HCT116 (cell line): ENCODE measurements around the gene GPN3. TPM values are rescaled to one million over a fixed set of nuclear protein-coding genes. Genes with fewer than 3 reads are reported as not detected.

Experiments
- ATAC-seq: fragments of 200-7000 bp; cut with Tn5 transposase; 2 replicates; pipeline ENCODE4 v1.9.1; 2020; ENCODE audit warnings: mild to moderate bottlenecking, moderate library complexity
- BruUV-seq: library from RNA; stranded (reverse); fragments of 400-500 nt; replicated peaks from 2 replicates; lab custom pipeline; 2021; lab: Mats Ljungman, UMichigan
- CTCF ChIA-PET: fragments of 300-600 bp; sonication (Branson Sonifier 250); formaldehyde crosslinking; loops from one replicate; lab custom pipeline; 2021; ENCODE audit warnings: antibody characterized with exemption; lab: Charles Lee
- POLR2A ChIA-PET: fragments of 300-600, 350-600 bp; sonication (Branson Sonifier 250); formaldehyde crosslinking; loops from one replicate; lab custom pipeline; 2021; ENCODE audit warnings: antibody characterized with exemption; lab: Charles Lee
- RAD21 ChIA-PET, 2 experiments: fragments of 300-600 bp; sonication (Branson Sonifier 250); formaldehyde crosslinking; loops; one replicate each; lab custom pipeline; 2023; ENCODE audit warnings: low total read pairs in 2 of 2; ENCODE audit not compliant: uncharacterized antibody in 2 of 2, unreplicated experiment in 2 of 2, low non-redundant PET in 1 of 2; lab: Charles Lee
- DNase-seq: peaks from one replicate; pipeline ENCODE4 v3.0.0-alpha.2; 2010; ENCODE audit warnings: low read depth, low spot score
- H2AFZ ChIP-seq: fragments of 200-600 bp; shearing (Covaris generic), sonication (generic); 2 replicates; pipeline ENCODE4 v1.6.1; 2017; ENCODE audit warnings: low read depth, mixed run types, mixed read lengths, antibody characterized with exemption, low read length; ENCODE audit not compliant: poor library complexity, severe bottlenecking
- H3K27ac ChIP-seq: 2 replicates; pipeline ENCODE4 v1.5.1; 2012; ENCODE audit warnings: low read depth, low read length
- H3K27me3 ChIP-seq: fragments of 200-600 bp; sonication (generic); 2 replicates; pipeline ENCODE4 v1.6.1; 2016; ENCODE audit warnings: mixed run types, low read length, mixed read lengths; ENCODE audit not compliant: insufficient read depth
- H3K36me3 ChIP-seq, 2 experiments: fragments of 200-500 bp in 1 of 2; fragments of 200-600 bp in 1 of 2; sonication (Bioruptor generic) in 1 of 2; sonication (generic) in 1 of 2; 2 replicates each; pipeline versions ENCODE4 v1.5.1 to v1.6.1; 2014 to 2016; ENCODE audit warnings: low read length in 2 of 2, inconsistent platforms in 1 of 2, mixed read lengths in 1 of 2, mixed run types in 1 of 2; ENCODE audit not compliant: insufficient read depth in 2 of 2, control insufficient read depth in 1 of 2
- H3K4me1 ChIP-seq, 2 experiments: fragments of 200-600 bp in 1 of 2; sonication (generic) in 1 of 2; 2 replicates each; pipeline versions ENCODE4 v1.5.1 to v1.6.1; 2012 to 2017; ENCODE audit warnings: low read length in 2 of 2, inconsistent platforms in 1 of 2, mild to moderate bottlenecking in 1 of 2, mixed read lengths in 1 of 2, mixed run types in 1 of 2, moderate library complexity in 1 of 2; ENCODE audit not compliant: insufficient read depth in 2 of 2, control insufficient read depth in 1 of 2
- H3K4me2 ChIP-seq: fragments of 200-600 bp; sonication (generic); 2 replicates; pipeline ENCODE4 v1.6.1; 2017; ENCODE audit warnings: mixed run types, low read length, mixed read lengths
- H3K4me3 ChIP-seq, 2 experiments: fragments of 200-600 bp in 1 of 2; sonication (generic) in 1 of 2; replicated peaks in 1 of 2; 2 replicates each; pipeline ENCODE4 v1.5.1; 2011 to 2016; ENCODE audit warnings: low read length in 2 of 2, control low read depth in 1 of 2, low read depth in 1 of 2, mild to moderate bottlenecking in 1 of 2, mixed read lengths in 1 of 2, mixed run types in 1 of 2
- H3K79me2 ChIP-seq: fragments of 200-600 bp; sonication (generic); 2 replicates; pipeline ENCODE4 v1.6.1; 2017; ENCODE audit warnings: mild to moderate bottlenecking, mixed run types, low read length, moderate library complexity, mixed read lengths; ENCODE audit not compliant: insufficient read depth
- H3K9ac ChIP-seq: fragments of 200-600 bp; sonication (generic); 2 replicates; pipeline ENCODE4 v1.6.1; 2016; ENCODE audit warnings: low read length, mixed read lengths
- H3K9me2 ChIP-seq: fragments of 200-600 bp; sonication (generic), shearing (Covaris generic); 2 replicates; pipeline ENCODE4 v1.6.1; 2017; ENCODE audit warnings: mixed run types, mild to moderate bottlenecking, moderate library complexity; ENCODE audit not compliant: insufficient read depth
- H3K9me3 ChIP-seq, 2 experiments: fragments of 200-500 bp in 1 of 2; fragments of 200-600 bp in 1 of 2; sonication (Bioruptor generic) in 1 of 2; sonication (generic) in 1 of 2; 2 replicates each; pipeline ENCODE4 v1.6.1; 2014 to 2017; ENCODE audit warnings: low read length in 2 of 2, mixed read lengths in 2 of 2, inconsistent platforms in 1 of 2, low read depth in 1 of 2, mild to moderate bottlenecking in 1 of 2, mixed run types in 1 of 2, moderate library complexity in 1 of 2; ENCODE audit not compliant: control insufficient read depth in 1 of 2, insufficient read depth in 1 of 2
- H4K20me1 ChIP-seq: fragments of 200-600 bp; sonication (generic), shearing (Covaris generic); 2 replicates; pipeline ENCODE4 v1.6.1; 2017; ENCODE audit warnings: mixed run types, mild to moderate bottlenecking, moderate library complexity; ENCODE audit not compliant: insufficient read depth
- EGR1 ChIP-seq: IDR thresholded peaks from 2 replicates; pipeline ENCODE4 v1.6.1; 2012; ENCODE audit warnings: low read depth
- ELF1 ChIP-seq: IDR thresholded peaks from 2 replicates; pipeline ENCODE4 v1.6.1; 2012; ENCODE audit warnings: low read depth, borderline replicate concordance
- EZH2 ChIP-seq: fragments of 200-600 bp; sonication (generic); IDR thresholded peaks from 2 replicates; pipeline ENCODE4 v1.6.1; 2017; ENCODE audit warnings: antibody characterized with exemption, mixed run types
- FOSL1 ChIP-seq: IDR thresholded peaks from 2 replicates; pipeline ENCODE4 v1.6.1; 2012; ENCODE audit warnings: low read depth
- JUND ChIP-seq: IDR thresholded peaks from 2 replicates; pipeline ENCODE4 v1.6.1; 2012
- MAX ChIP-seq: IDR thresholded peaks from 2 replicates; pipeline ENCODE4 v1.6.1; 2012
- POLR2A ChIP-seq: IDR thresholded peaks from 2 replicates; pipeline ENCODE4 v1.7.0; 2011; ENCODE audit warnings: borderline replicate concordance; ENCODE audit not compliant: insufficient read depth, insufficient read length; ENCODE audit errors: extremely low read depth
- POLR2AphosphoS5 ChIP-seq: IDR thresholded peaks from 2 replicates; pipeline ENCODE4 v1.6.1; 2011; ENCODE audit warnings: mild to moderate bottlenecking, low read depth, low read length, moderate library complexity
- SIN3A ChIP-seq: IDR thresholded peaks from 2 replicates; pipeline ENCODE4 v1.6.1; 2012; ENCODE audit warnings: low read depth
- TCF7L2 ChIP-seq: IDR thresholded peaks from 2 replicates; pipeline ENCODE4 v1.7.0; 2011; ENCODE audit warnings: borderline replicate concordance, inconsistent platforms; ENCODE audit not compliant: insufficient read depth, insufficient read length; ENCODE audit errors: extremely low read depth
- ZFX ChIP-seq: fragments of 450-650 bp; IDR thresholded peaks from 2 replicates; pipeline ENCODE4 v1.6.1; 2017
- intact Hi-C: fragments of 100-400 bp; cut with micrococcal nuclease; formaldehyde crosslinking; loops from 2 replicates; pipeline ENCODE4 v1.10.0; 2022
- total RNA-seq: library from RNA; stranded (reverse); gene quantifications from one replicate; pipeline ENCODE4 v1.2.1, GENCODE V29; 2021; ENCODE audit not compliant: unreplicated experiment
- TF ChIP-seq, protein P1 (sequence below): IDR thresholded peaks from 2 replicates; pipeline ENCODE4 v1.6.1; 2012; ENCODE audit warnings: low read depth
- TF ChIP-seq, protein P2 (sequence below): IDR thresholded peaks from 2 replicates; pipeline ENCODE4 v1.6.1; 2012

The GPN3 gene
- total RNA-seq, 1 experiment from 2014 or later = 46.2 TPM

- TF ChIP-seq FOSL1 (no peak), SIN3A (no peak)
- TF ChIP-seq, all 23 proteins: peak for 0
These were observed 43.8 kb downstream of the GPN3 start (continued) for GRCh38 chr12:110424237-110424636.

DNA sequence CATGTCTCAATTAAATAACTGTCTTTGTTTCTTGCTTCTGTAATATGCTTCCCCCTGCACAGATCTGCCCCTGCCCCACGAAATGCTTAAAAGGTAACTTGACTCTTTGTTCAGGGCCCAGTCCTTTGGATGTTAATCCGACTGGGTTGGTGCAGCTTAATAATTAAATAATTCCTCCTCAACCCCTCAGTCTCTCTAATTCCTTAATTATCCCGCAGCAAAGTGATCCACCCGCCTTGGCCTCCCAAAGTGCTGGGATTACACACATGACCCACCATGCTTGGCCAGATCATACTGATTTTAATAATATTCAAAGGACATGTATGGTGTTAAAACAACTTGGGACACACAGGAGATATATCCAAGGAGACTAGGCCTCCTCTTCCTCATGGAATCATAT is 46.4 kb downstream of the GPN3 start:
- CTCF ChIA-PET = interaction anchor here (1.2 to 2.3 kb wide), 2 partner anchors 10 to 29 kb away, joined by 4 to 9 read pairs; partner anchors contain the start of gene ARPC3
- Histone ChIP-seq H3K4me2 (no peak overlapping the region), H3K9me2 (no peaks in the 10 kb centered on the region), H3K27ac (no peak overlapping the region), H4K20me1 (no peaks in the 10 kb centered on the region), H3K4me1 (peaks cover 0 to 1% of the 10 kb centered on the region in 2 experiments; a peak in 1 of 4 replicates), H3K36me3 (no peaks in the 10 kb centered on the region), H2AFZ (no peak overlapping the region), H3K4me3 (no peak overlapping the region), H3K79me2 (no peaks in the 10 kb centered on the region), H3K9me3 (no peaks in the 10 kb centered on the region), H3K9ac (no peak overlapping the region), H3K27me3 (no peaks in the 10 kb centered on the region)
- RAD21 ChIA-PET = no interaction called here
- BruUV-seq = no TSS peak
- ATAC-seq (no peak), DNase-seq (no peak)
- POLR2A ChIA-PET = no interaction called here
- TF ChIP-seq POLR2A (no peak), EZH2 (no peak), POLR2AphosphoS5 (no peak), ELF1 (no peak)
- intact Hi-C loops = no loop called here

GRCh38 chr12:110421159-110421661 is 46.8 kb downstream of the GPN3 start:
- Histone ChIP-seq H3K9ac (no peak overlapping the region), H3K4me2 (no peak overlapping the region), H4K20me1 (no peaks in the 10 kb centered on the region), H3K9me2 (no peaks in the 10 kb centered on the region), H2AFZ (no peak overlapping the region), H3K27ac (no peak overlapping the region), H3K27me3 (no peaks in the 10 kb centered on the region), H3K79me2 (no peaks in the 10 kb centered on the region), H3K36me3 (no peaks in the 10 kb centered on the region), H3K4me3 (no peak overlapping the region), H3K9me3 (no peaks in the 10 kb centered on the region), H3K4me1 (peaks cover 3 to 5% of the 10 kb centered on the region in 2 experiments; a peak in 1 of 4 replicates)
- POLR2A ChIA-PET = interaction anchor here (1.6 kb wide), 1 partner anchor 10 kb away, joined by 6 read pairs; no protein-coding TSS in a partner anchor
- ATAC-seq (no peak), DNase-seq (no peak)
- no TSS peak for BruUV-seq
- RAD21 ChIA-PET = no interaction called here
- CTCF ChIA-PET = interaction anchor here (0.6 to 2.3 kb wide), 3 partner anchors 10 to 1980 kb away, joined by 3 to 9 read pairs (median 4); partner anchors contain the start of gene ARPC3
- intact Hi-C loops = no loop called here
- TF ChIP-seq MAX (no peak), ZFX (no peak), ELF1 (no peak), JUND (no peak), EGR1 (no peak), TCF7L2 (no peak), SIN3A (no peak)
- TF ChIP-seq, protein P1, sequence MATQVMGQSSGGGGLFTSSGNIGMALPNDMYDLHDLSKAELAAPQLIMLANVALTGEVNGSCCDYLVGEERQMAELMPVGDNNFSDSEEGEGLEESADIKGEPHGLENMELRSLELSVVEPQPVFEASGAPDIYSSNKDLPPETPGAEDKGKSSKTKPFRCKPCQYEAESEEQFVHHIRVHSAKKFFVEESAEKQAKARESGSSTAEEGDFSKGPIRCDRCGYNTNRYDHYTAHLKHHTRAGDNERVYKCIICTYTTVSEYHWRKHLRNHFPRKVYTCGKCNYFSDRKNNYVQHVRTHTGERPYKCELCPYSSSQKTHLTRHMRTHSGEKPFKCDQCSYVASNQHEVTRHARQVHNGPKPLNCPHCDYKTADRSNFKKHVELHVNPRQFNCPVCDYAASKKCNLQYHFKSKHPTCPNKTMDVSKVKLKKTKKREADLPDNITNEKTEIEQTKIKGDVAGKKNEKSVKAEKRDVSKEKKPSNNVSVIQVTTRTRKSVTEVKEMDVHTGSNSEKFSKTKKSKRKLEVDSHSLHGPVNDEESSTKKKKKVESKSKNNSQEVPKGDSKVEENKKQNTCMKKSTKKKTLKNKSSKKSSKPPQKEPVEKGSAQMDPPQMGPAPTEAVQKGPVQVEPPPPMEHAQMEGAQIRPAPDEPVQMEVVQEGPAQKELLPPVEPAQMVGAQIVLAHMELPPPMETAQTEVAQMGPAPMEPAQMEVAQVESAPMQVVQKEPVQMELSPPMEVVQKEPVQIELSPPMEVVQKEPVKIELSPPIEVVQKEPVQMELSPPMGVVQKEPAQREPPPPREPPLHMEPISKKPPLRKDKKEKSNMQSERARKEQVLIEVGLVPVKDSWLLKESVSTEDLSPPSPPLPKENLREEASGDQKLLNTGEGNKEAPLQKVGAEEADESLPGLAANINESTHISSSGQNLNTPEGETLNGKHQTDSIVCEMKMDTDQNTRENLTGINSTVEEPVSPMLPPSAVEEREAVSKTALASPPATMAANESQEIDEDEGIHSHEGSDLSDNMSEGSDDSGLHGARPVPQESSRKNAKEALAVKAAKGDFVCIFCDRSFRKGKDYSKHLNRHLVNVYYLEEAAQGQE = no peak
- TF ChIP-seq, protein P2, sequence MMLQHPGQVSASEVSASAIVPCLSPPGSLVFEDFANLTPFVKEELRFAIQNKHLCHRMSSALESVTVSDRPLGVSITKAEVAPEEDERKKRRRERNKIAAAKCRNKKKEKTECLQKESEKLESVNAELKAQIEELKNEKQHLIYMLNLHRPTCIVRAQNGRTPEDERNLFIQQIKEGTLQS = no peak
